Glutamatergic neuron (in vitro differentiated cells): Measurements from ENCODE around the gene ATG9A. TPM values are rescaled to one million over a fixed set of nuclear protein-coding genes. Genes with fewer than 3 reads are reported as not detected.

Source experiments
- DNase-seq: peaks from one replicate; pipeline ENCODE4 v3.0.0; 2022
- H3K27ac Mint-ChIP-seq: one replicate; pipeline ENCODE4 v1.8.0; 2020; ENCODE audit warnings: mild to moderate bottlenecking, mixed read lengths, inconsistent platforms; ENCODE audit not compliant: unreplicated experiment
- H3K27me3 Mint-ChIP-seq: one replicate; pipeline ENCODE4 v1.8.0; 2020; ENCODE audit warnings: mild to moderate bottlenecking, moderate library complexity, mixed read lengths, inconsistent platforms; ENCODE audit not compliant: unreplicated experiment
- H3K36me3 Mint-ChIP-seq: one replicate; pipeline ENCODE4 v1.8.0; 2020; ENCODE audit warnings: mild to moderate bottlenecking, mixed read lengths, inconsistent platforms; ENCODE audit not compliant: unreplicated experiment
- H3K4me1 Mint-ChIP-seq: one replicate; pipeline ENCODE4 v1.8.0; 2020; ENCODE audit warnings: mild to moderate bottlenecking, low read depth, mixed read lengths, inconsistent platforms; ENCODE audit not compliant: unreplicated experiment
- H3K4me3 Mint-ChIP-seq: one replicate; pipeline ENCODE4 v1.8.0; 2020; ENCODE audit warnings: mild to moderate bottlenecking, mixed read lengths, inconsistent platforms; ENCODE audit not compliant: unreplicated experiment
- H3K9me3 Mint-ChIP-seq: one replicate; pipeline ENCODE4 v1.8.0; 2020; ENCODE audit warnings: mild to moderate bottlenecking, moderate library complexity, mixed read lengths, inconsistent platforms; ENCODE audit not compliant: unreplicated experiment
- total RNA-seq: library from RNA; stranded (reverse); fragmentation: NEBNext Ultra II Directional; extraction: Animal tissue kit (Norgen Biotek cat#: 25700); gene quantifications from one replicate; pipeline ENCODE4 v1.2.1, GENCODE V29; 2021; ENCODE audit not compliant: unreplicated experiment
- TF ChIP-seq, protein P1 (sequence below): fragments of 200-600 bp; sonication (generic); IDR thresholded peaks from one replicate; pipeline ENCODE4 v1.5.0; 2021; ENCODE audit not compliant: partially characterized antibody, unreplicated experiment

Gene ATG9A
- total RNA-seq, 1 donor from 2014 or later = 80.4 TPM

DNA sequence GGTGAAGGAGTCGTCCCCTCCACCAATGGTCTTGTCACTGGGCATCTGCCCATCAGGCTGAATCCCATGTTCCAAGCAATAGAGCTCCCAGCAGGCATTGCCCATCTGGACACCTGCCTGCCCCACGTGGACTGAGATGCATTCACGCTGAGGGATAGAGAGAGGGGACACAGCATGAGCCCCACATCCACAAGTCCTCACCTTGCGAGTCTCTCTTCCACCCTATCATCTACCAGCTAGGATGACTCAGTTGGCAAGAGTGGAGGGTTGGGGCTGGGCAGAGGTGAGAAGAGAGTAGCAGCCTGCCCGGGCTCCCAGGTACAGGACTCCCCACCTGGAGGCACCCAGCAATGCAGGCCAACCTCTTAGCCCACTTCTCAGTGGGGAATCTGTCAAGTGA is 22.6 kb upstream of the ATG9A start:
- peaks cover 11% of the 10 kb centered on the region for H3K27me3 Mint-ChIP-seq
- no peak for DNase-seq
- peaks cover 22% of the 10 kb centered on the region for H3K4me1 Mint-ChIP-seq
- TF ChIP-seq, protein P1, sequence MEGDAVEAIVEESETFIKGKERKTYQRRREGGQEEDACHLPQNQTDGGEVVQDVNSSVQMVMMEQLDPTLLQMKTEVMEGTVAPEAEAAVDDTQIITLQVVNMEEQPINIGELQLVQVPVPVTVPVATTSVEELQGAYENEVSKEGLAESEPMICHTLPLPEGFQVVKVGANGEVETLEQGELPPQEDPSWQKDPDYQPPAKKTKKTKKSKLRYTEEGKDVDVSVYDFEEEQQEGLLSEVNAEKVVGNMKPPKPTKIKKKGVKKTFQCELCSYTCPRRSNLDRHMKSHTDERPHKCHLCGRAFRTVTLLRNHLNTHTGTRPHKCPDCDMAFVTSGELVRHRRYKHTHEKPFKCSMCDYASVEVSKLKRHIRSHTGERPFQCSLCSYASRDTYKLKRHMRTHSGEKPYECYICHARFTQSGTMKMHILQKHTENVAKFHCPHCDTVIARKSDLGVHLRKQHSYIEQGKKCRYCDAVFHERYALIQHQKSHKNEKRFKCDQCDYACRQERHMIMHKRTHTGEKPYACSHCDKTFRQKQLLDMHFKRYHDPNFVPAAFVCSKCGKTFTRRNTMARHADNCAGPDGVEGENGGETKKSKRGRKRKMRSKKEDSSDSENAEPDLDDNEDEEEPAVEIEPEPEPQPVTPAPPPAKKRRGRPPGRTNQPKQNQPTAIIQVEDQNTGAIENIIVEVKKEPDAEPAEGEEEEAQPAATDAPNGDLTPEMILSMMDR = no peak
- peak overlapping the region; percentile 88 for H3K4me3 Mint-ChIP-seq
- H3K9me3 Mint-ChIP-seq = peaks cover 5% of the 10 kb centered on the region
- peak overlapping the region; percentile 52 for H3K27ac Mint-ChIP-seq
- H3K36me3 Mint-ChIP-seq = no peaks in the 10 kb centered on the region

DNA sequence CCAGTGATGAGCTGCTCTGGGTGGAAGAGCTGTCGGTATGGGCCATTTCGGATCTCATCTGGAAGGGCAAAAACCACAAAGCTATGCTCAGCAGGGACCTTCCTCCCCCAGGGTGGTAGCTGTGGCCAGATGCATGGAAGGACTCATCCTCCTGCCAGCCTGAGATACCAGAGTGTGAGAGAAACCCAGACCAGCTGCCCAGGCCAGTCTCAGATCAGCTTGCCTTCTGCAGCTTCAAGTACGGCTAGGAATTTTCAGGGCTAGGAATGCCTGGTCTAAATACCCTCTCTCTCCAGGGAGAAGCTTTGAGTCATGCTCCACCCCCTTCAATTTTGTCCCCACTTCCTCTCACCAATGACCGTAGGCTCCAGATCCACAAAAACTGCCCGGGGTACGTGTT is 22.2 kb upstream of the ATG9A start:
- H3K36me3 Mint-ChIP-seq = no peaks in the 10 kb centered on the region
- TF ChIP-seq, protein P1 = no peak
- H3K9me3 Mint-ChIP-seq = peaks cover 5% of the 10 kb centered on the region
- DNase-seq = no peak
- peaks cover 22% of the 10 kb centered on the region for H3K4me1 Mint-ChIP-seq
- H3K27ac Mint-ChIP-seq = peak overlapping the region; percentile 52
- peak overlapping the region; percentile 88 for H3K4me3 Mint-ChIP-seq
- peaks cover 11% of the 10 kb centered on the region for H3K27me3 Mint-ChIP-seq

DNA sequence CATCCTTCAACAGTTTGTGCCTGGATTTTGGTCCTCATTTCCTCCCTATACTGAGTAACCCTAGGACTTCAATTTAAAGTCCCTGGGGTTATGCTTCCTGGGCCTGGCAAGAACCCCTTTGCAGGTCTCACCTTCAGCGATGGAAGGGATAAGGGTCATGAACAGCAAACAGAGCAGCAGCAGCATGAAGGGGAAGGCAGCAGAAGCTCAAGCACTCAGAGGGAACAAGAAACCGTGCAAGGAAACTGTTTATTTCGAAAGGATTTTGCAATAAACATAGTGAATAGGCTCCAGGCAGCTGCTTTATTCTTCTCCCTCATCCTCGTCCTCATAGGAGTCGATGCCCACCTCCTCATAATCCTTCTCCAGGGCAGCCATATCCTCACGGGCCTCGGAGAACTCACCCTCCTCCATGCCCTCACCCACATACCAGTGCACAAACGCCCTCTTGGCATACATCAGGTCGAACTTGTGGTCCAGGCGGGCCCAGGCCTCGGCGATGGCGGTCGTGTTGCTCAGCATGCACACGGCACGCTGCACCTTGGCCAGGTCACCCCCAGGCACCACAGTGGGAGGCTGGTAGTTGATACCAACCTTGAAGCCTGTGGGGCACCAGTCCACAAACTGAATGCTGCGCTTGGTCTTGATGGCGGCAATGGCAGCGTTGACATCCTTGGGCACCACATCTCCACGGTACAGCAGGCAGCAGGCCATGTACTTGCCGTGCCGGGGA is 20.8 kb upstream of the ATG9A start:
- peaks cover 9% of the 10 kb centered on the region for H3K27me3 Mint-ChIP-seq
- peaks cover 22% of the 10 kb centered on the region for H3K4me1 Mint-ChIP-seq
- TF ChIP-seq, protein P1 = no peak
- DNase-seq = no peak
- no peak overlapping the region for H3K27ac Mint-ChIP-seq
- no peaks in the 10 kb centered on the region for H3K36me3 Mint-ChIP-seq
- H3K9me3 Mint-ChIP-seq = peaks cover 6% of the 10 kb centered on the region
- H3K4me3 Mint-ChIP-seq = no peak overlapping the region

DNA sequence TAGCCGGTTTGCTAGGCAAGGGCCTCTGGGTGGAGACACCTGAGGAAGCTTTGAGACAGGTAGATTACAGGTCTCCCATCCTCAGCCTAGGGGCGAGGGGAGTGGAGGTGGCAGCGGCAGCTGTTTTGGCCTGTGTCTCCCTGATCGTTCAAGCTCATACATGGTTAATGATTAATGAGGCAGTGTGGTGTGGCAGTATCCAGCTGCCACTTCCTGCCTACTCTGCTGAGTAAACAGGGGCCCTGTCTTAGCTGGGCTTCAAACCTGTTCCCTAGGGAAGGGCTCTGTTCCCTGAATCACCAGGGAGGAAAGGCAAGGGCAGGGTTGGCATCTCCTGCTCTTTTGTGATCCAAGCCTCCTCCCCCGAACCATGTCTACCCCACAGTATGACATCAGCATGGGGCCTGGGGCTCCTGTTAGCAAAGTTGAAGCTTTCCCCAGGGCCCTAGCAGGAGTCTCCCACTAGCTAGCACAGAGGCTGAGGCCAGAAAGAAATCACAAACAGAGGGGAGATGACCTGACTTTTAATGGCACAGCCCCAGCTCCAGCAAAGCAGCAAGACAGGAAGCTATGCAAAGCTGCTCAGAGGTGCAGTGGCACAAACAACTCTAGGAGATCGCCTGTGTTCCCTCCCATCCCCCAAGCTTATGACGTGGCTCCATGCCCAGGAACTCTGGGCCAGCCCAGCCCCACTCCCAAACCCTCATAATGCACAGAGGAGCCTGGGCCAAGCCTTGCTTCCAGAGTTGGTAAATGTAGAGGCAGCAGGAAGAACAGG is 20.0 kb upstream of the ATG9A start:
- peaks cover 4% of the 10 kb centered on the region for H3K27me3 Mint-ChIP-seq
- TF ChIP-seq, protein P1 = no peak
- H3K27ac Mint-ChIP-seq = peak overlapping the region; percentile 70
- no peak for DNase-seq
- no peaks in the 10 kb centered on the region for H3K36me3 Mint-ChIP-seq
- peaks cover 8% of the 10 kb centered on the region for H3K9me3 Mint-ChIP-seq
- H3K4me3 Mint-ChIP-seq = no peak overlapping the region
- peaks cover 21% of the 10 kb centered on the region for H3K4me1 Mint-ChIP-seq

DNA sequence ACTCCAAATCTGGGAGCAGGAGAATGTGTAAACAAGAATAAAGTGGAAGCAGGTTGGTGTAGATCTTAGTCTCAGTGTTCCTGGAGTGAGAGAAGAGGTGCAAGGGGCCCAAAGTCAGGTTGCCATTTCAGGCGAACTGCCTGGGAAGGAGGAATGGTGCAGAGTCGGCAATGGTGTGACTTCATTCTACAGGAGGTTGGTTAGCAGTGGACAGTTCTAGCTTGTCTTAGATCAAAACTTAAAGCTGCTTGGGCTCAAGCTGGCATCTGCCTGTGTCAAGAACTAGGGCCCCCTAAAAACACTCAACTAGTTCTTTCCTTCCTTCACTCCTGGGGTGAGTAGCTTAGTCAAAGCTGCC is 19.4 kb upstream of the ATG9A start:
- Mint-ChIP-seq H3K4me1 (peaks cover 21% of the 10 kb centered on the region), H3K27ac (peak overlapping the region; percentile 56), H3K36me3 (no peaks in the 10 kb centered on the region), H3K27me3 (peaks cover 4% of the 10 kb centered on the region), H3K4me3 (peak overlapping the region; percentile 34), H3K9me3 (peaks cover 10% of the 10 kb centered on the region)
- TF ChIP-seq, protein P1 = no peak
- no peak for DNase-seq
